IPS-18a (cell line): Measurements from ENCODE around the gene ARL3.
A peak's percentile ranks its signal among the peaks of the same experiment; 100 is the strongest.
"Not testable (repeated sequence)": the region's sequence is repeated elsewhere in the genome, so short reads cannot be mapped to it uniquely, and the experiment has no call there.

Experiments
- H3K27ac ChIP-seq: one replicate; pipeline ENCODE4 v1.5.1; 2013; ENCODE audit warnings: low read length
- H3K27me3 ChIP-seq: one replicate; pipeline ENCODE4 v1.6.1; 2013; ENCODE audit warnings: mild to moderate bottlenecking, low read length; ENCODE audit not compliant: control insufficient read depth, insufficient read depth
- H3K36me3 ChIP-seq: one replicate; pipeline ENCODE4 v1.6.1; 2013; ENCODE audit warnings: low read depth, low read length; ENCODE audit not compliant: control insufficient read depth
- H3K4me1 ChIP-seq: one replicate; pipeline ENCODE4 v1.6.1; 2013; ENCODE audit warnings: low read depth, low read length; ENCODE audit not compliant: control insufficient read depth
- H3K4me3 ChIP-seq: one replicate; pipeline ENCODE4 v1.5.1; 2013; ENCODE audit warnings: low read length
- H3K9ac ChIP-seq: one replicate; pipeline ENCODE4 v1.6.1; 2013; ENCODE audit warnings: mild to moderate bottlenecking, low read length, moderate library complexity
- H3K9me3 ChIP-seq: one replicate; pipeline ENCODE4 v1.6.1; 2013; ENCODE audit warnings: low read depth, low read length; ENCODE audit not compliant: control insufficient read depth

Gene ARL3

GRCh38 chr10:102752266-102752930, 38.2 kb upstream of the ARL3 start:
- Histone ChIP-seq H3K27ac (no peak overlapping the region), H3K4me3 (no peak overlapping the region), H3K9ac (no peak overlapping the region)

DNA sequence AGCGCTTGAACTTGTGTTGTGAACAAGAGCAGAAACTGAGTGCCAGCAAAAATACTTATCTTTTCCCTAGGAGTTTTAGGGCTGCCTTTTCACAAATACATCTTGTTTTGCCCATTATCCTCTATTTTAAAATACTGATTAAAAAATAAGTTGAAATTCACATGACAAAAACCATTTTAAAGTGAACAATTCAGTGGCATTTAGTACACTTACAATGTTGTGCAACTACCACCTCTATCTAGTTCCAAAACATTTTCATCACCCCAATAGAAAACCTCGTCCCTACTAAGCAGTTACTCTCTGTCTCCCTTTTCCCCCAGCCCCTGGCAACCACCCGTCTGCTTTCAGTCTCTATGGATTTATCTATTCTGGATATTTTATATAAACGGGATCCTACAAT, 31.0 kb upstream of the ARL3 start:
- H3K4me1 ChIP-seq: peaks cover 4% of the 10 kb centered on the region
- H3K36me3 ChIP-seq: no peaks in the 10 kb centered on the region
- no peaks in the 10 kb centered on the region for H3K9me3 ChIP-seq
- no peak overlapping the region for H3K9ac ChIP-seq
- peak overlapping the region; percentile 77 for H3K4me3 ChIP-seq
- H3K27ac ChIP-seq: no peak overlapping the region
- H3K27me3 ChIP-seq: no peaks in the 10 kb centered on the region

More at GRCh38 chr10:102752266-102752930, 38.2 kb upstream of the ARL3 start:
- no peaks in the 10 kb centered on the region for H3K36me3 ChIP-seq
- H3K27me3 ChIP-seq: no peaks in the 10 kb centered on the region
- H3K9me3 ChIP-seq: no peaks in the 10 kb centered on the region
- H3K4me1 ChIP-seq: peaks cover 5% of the 10 kb centered on the region

DNA sequence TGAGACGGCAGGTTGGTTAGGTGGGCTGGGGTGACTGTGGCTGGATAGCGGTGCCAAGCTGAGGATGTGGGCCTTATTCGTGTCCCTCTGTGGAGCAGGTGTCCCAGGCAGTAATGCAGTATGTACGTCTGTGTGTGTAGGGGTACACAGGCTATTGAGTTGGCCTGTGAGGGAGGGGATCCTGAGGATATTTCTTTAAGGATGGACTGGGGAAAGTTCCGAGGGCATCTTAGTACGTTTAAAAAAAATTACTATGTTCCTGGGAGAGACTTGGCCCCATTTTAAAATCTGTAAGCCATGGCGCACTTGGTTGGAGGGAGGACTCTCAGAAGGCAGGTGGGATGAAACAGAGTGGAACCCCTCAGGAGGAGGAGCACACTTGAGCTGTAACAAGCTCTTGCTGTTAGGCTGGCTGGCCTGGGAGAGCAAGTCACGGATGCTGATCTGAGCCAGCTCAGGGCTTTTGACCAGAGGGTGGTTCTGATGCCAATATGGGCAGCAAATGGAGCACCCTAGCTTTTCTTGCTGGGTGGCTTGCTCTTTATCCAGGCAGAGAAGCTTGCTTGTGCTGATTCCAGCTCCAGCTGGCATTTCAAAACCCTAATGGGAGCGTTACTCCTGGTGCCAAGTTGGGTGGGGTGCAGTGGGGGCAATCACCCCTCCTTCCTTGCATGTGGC, 30.3 kb upstream of the ARL3 start:
- H3K4me1 ChIP-seq: peaks cover 4% of the 10 kb centered on the region
- peak overlapping the region; percentile 77 for H3K4me3 ChIP-seq
- H3K9me3 ChIP-seq: no peaks in the 10 kb centered on the region
- H3K27ac ChIP-seq: no peak overlapping the region
- H3K9ac ChIP-seq: peak overlapping the region; percentile 40
- H3K36me3 ChIP-seq: no peaks in the 10 kb centered on the region
- H3K27me3 ChIP-seq: no peaks in the 10 kb centered on the region

DNA sequence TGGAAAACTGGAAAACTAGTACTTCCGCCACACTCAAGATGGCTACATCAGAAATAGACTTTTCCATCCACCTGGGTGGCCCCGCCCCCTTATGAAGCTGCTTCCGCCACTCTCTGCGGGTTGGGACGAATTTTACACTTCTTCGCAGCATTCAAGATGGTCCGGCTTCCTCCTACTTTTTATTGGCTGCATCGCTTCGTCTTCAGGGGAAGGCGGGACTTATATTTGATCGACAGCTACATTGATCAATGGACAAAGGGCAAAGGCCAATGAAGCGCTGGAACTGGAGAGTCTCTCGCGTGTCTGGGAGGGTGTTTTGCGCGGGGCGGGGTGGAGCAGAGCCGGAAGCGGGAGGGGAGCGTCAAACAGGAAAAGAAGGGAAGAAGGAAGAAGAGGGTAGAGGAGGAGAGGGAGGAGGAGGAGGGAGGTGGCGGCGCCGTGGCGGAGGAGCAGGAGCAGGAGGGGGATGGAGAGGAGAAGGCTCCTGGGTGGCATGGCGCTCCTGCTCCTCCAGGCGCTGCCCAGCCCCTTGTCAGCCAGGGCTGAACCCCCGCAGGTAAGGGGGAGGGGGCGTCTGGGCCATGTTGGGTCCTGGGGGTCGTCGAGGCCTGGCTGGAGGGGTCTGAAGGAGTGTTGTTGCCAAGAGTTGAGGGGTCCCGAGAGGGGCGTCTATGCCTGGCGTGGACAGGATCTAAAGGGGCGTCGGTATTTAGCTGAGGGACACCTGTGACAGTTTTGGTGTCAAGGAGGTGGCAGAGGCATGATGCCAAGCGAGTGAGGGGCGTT, 29.6 kb upstream of the ARL3 start, which contains the start of gene WBP1L:
Gene WBP1L, plus strand, starts transcription at position 361 of the 786 bp plus-strand sequence. Its CDS starts 106 bp downstream, at position 467.
- Histone ChIP-seq H3K4me3 (peak within 1 kb of the TSS; percentile 77), H3K9me3 (no peaks in the 10 kb centered on the region), H3K4me1 (peaks cover 4% of the 10 kb centered on the region), H3K27me3 (no peaks in the 10 kb centered on the region), H3K36me3 (peaks cover under 1% of the 10 kb centered on the region), H3K27ac (no peak within 1 kb of the TSS), H3K9ac (peak within 1 kb of the TSS; percentile 40)

DNA sequence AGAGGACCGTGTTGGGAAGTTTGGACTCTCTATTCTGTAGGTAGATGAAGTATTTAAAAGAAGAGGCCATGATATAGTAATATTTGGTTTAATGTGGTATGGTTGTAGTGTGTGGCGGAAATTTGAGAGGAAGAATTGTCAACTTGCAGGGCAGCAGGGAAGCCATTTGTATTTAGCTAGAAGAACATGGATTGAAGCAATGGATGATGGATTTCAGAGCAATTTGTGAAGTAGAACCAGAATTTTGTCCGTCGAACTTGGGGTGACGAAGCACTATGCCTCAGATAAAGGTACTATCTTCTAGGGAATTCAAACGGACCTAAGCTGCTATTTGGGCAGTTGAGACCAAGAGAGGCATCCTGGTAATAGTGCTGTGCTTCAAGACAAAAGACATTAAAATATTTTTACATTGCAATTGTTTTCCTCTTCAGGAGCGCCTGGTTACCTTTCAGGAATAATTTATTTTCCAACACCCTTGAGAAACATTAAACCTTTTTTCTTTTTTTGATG, 28.9 kb upstream of the ARL3 start:
- Histone ChIP-seq H3K4me1 (peaks cover 4% of the 10 kb centered on the region), H3K9me3 (no peaks in the 10 kb centered on the region), H3K4me3 (peak overlapping the region; percentile 42), H3K27me3 (no peaks in the 10 kb centered on the region), H3K9ac (no peak overlapping the region), H3K27ac (no peak overlapping the region), H3K36me3 (peaks cover 4% of the 10 kb centered on the region)

DNA sequence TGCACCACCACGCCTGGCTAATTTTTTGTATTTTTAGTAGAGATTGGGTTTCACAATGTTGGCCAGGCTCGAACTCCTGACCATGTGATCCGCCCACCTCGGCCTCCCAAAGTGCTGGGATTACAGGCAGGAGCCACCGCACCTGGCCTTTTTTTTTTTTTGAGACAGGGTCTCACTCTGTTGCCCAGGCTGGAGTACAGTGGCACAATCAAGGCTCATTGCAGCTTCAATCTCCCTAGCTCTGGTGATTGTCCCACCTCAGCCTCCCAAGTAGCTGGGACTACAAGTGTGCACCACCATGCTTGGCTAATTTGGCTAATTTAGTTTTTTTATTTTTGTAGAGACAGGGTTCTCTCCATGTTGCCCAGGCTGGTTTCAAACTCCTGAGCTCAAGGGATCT, 28.1 kb upstream of the ARL3 start:
- H3K4me1 ChIP-seq, H3K36me3 ChIP-seq, H3K27ac ChIP-seq, H3K27me3 ChIP-seq, H3K9me3 ChIP-seq, H3K4me3 ChIP-seq, H3K9ac ChIP-seq: not testable (repeated sequence)

DNA sequence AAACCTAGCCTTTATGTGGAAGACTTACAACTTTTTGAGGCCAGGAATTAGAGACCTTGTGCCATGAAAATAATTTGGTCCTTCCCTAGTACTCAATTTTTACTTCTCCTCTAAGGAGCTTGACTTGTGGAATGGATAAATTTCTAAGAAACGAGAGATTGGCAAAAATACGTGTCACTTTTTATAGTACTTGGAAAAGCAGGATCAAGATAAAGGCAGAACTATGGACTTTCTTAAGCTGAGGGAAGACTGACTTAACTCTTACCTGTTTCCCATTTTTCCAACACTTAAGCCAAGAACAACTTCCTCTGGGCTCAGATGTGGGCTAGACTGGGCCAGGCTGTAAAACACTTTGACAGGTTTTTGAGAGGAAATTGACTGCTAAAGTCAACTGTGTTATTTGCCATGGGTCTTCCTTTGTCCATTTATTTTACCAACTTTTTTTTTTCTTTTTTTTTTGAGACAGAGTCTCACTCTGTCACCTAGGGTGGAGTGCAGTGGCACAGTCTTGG, 27.6 kb upstream of the ARL3 start:
- Histone ChIP-seq H3K4me3 (no peak overlapping the region), H3K27me3 (no peaks in the 10 kb centered on the region), H3K36me3 (peaks cover 10% of the 10 kb centered on the region), H3K4me1 (peaks cover 4% of the 10 kb centered on the region), H3K9me3 (no peaks in the 10 kb centered on the region), H3K9ac (no peak overlapping the region), H3K27ac (no peak overlapping the region)

DNA sequence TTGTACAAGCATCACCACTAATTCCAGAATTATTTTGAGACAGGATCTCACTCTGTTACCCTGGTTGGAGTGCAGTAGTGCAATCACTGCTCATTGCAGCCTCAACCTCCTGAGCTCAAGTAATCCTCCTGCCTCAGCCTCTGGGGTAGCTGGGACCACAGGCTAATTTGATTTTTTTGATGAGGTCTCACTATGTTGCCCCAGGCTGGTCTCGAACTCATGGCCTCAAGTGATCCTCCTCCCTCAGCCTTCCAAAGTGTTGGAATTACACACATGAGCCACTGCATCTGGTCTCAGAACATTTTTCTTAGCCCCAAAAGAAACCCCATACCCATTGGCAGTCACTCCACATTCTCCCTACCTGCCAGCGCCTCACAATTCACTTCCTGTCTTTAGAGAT, 26.0 kb upstream of the ARL3 start:
- Histone ChIP-seq H3K27ac (no peak overlapping the region), H3K9ac (no peak overlapping the region), H3K27me3 (no peaks in the 10 kb centered on the region), H3K4me1 (peaks cover 4% of the 10 kb centered on the region), H3K9me3 (no peaks in the 10 kb centered on the region), H3K4me3 (no peak overlapping the region), H3K36me3 (peaks cover 15% of the 10 kb centered on the region)

DNA sequence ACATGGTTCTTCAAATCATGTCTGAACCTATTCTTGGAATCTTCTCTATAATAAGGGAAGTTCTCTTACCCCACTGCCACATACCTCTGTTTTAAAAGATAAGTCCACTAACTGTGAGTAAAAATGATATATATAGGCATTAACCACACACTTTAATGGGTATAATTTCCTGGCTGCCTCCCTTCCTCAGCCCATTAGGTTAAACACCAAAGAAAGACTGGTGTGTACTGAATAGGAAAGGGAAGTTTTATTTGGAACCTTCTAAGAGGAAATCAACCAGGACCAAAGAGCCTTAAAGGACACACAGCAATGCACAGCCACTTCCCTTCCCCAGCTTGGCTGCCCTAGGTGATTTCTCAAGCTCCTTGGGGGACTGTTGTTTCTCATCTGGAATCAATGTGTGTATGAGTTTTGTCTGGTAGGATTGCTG, 24.5 kb upstream of the ARL3 start:
- Histone ChIP-seq H3K36me3 (peaks cover 24% of the 10 kb centered on the region), H3K4me3 (no peak overlapping the region), H3K4me1 (peaks cover 4% of the 10 kb centered on the region), H3K27me3 (no peaks in the 10 kb centered on the region), H3K27ac (no peak overlapping the region), H3K9me3 (no peaks in the 10 kb centered on the region), H3K9ac (no peak overlapping the region)

- Histone ChIP-seq H3K9me3 (no peaks in the 10 kb centered on the region), H3K27me3 (no peaks in the 10 kb centered on the region), H3K27ac (no peak overlapping the region), H3K9ac (no peak overlapping the region), H3K4me1 (no peaks in the 10 kb centered on the region), H3K36me3 (peaks cover 50% of the 10 kb centered on the region), H3K4me3 (no peak overlapping the region)
These were observed 20.9 kb upstream of the ARL3 start for GRCh38 chr10:102735065-102735562.

DNA sequence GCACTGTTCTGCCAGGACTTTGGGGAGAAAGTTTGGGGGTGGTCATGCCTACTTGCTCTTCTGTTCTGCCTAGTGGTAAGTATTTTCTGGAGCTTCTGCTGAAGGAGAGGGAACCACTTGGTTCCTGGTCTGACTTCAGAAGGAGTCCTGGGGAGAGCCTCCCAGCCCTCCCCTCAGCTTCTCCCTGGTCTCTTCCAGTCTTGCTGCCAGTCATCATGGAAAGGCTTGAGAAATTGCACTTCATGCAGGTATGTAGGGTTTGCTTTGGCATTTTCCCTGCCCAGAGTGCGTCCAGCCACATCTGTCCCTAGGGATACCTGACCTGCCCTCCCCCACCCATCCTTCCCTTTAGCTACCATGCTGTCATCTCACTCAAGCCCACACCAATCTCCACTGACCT, 18.5 kb upstream of the ARL3 start:
- Histone ChIP-seq H3K9ac (no peak overlapping the region), H3K27me3 (no peaks in the 10 kb centered on the region), H3K36me3 (peaks cover 54% of the 10 kb centered on the region), H3K4me1 (no peaks in the 10 kb centered on the region), H3K9me3 (no peaks in the 10 kb centered on the region), H3K4me3 (no peak overlapping the region), H3K27ac (no peak overlapping the region)
